OCI-LY7 (cell line): ENCODE measurements around the gene ZNF778. TPM values are rescaled to one million over a fixed set of nuclear protein-coding genes. Genes with fewer than 3 reads are reported as not detected.

ENCODE experiments used
- BruUV-seq: library from RNA; stranded (reverse); fragments of 400-500 nt; replicated peaks from 2 replicates; lab custom pipeline; 2021; lab: Mats Ljungman, UMichigan
- CTCF ChIA-PET: fragments of 300-600 bp; sonication (Branson Sonifier 250); formaldehyde crosslinking; loops from one replicate; lab custom pipeline; 2022; ENCODE audit warnings: antibody characterized with exemption; ENCODE audit not compliant: unreplicated experiment; lab: Charles Lee
- POLR2A ChIA-PET: fragments of 300-600 bp; sonication (Branson Sonifier 250); formaldehyde crosslinking; loops from one replicate; lab custom pipeline; 2022; ENCODE audit warnings: antibody characterized with exemption; lab: Charles Lee
- DNase-seq: peaks from one replicate; pipeline ENCODE4 v3.0.0-alpha.2; 2015; ENCODE audit warnings: low spot score
- H2AFZ ChIP-seq: fragments of 200-600 bp; sonication (generic), shearing (Covaris generic); 2 replicates; pipeline ENCODE4 v1.6.1; 2014; ENCODE audit warnings: mild to moderate bottlenecking, antibody characterized with exemption, low read length, moderate library complexity
- H3K27ac ChIP-seq: fragments of 200-600 bp; sonication (generic); 2 replicates; pipeline ENCODE4 v1.5.1; 2014; ENCODE audit warnings: mixed run types, low read depth, mild to moderate bottlenecking, moderate library complexity, low read length, inconsistent platforms; ENCODE audit not compliant: poor library complexity, severe bottlenecking
- H3K36me3 ChIP-seq: fragments of 200-600 bp; sonication (generic); 2 replicates; pipeline ENCODE4 v1.6.1; 2014; ENCODE audit warnings: mild to moderate bottlenecking, antibody characterized with exemption, low read length, moderate library complexity, mixed read lengths; ENCODE audit not compliant: insufficient read depth
- H3K4me1 ChIP-seq: fragments of 200-600 bp; sonication (generic); 2 replicates; pipeline ENCODE4 v1.5.1; 2014; ENCODE audit warnings: mild to moderate bottlenecking, low read length; ENCODE audit not compliant: insufficient read depth, poor library complexity, severe bottlenecking
- H3K4me2 ChIP-seq: fragments of 200-600 bp; sonication (generic); 2 replicates; pipeline ENCODE4 v1.6.1; 2014; ENCODE audit warnings: mild to moderate bottlenecking, low read length
- H3K4me3 ChIP-seq: fragments of 200-600 bp; sonication (generic); 2 replicates; pipeline ENCODE4 v1.5.1; 2014; ENCODE audit warnings: mild to moderate bottlenecking, low read depth, low read length; ENCODE audit not compliant: poor library complexity, severe bottlenecking
- H3K79me2 ChIP-seq: fragments of 200-600 bp; sonication (generic); 2 replicates; pipeline ENCODE4 v1.6.1; 2016; ENCODE audit warnings: low read depth, mild to moderate bottlenecking, low read length, moderate library complexity, mixed read lengths; ENCODE audit not compliant: insufficient read depth
- H3K9me2 ChIP-seq: fragments of 200-600 bp; sonication (generic); 2 replicates; pipeline ENCODE4 v1.6.1; 2016; ENCODE audit warnings: mild to moderate bottlenecking, low read length, mixed read lengths; ENCODE audit not compliant: insufficient read depth
- H3K9me3 ChIP-seq: fragments of 200-600 bp; sonication (generic); 2 replicates; pipeline ENCODE4 v1.6.1; 2014; ENCODE audit warnings: mild to moderate bottlenecking, mixed run types, low read length, mixed read lengths
- H4K20me1 ChIP-seq: fragments of 200-600 bp; sonication (generic); 2 replicates; pipeline ENCODE4 v1.6.1; 2014; ENCODE audit warnings: mild to moderate bottlenecking, antibody characterized with exemption, low read length, moderate library complexity, mixed read lengths; ENCODE audit not compliant: insufficient read depth
- CTCF ChIP-seq: fragments of 200-600 bp; sonication (generic); conservative IDR thresholded peaks from 2 replicates; pipeline ENCODE4 v1.5.1; 2014; ENCODE audit warnings: mild to moderate bottlenecking, antibody characterized with exemption, low read length, moderate library complexity, mixed read lengths
- EZH2phosphoT487 ChIP-seq: fragments of 200-600 bp; sonication (generic); IDR thresholded peaks from 2 replicates; pipeline ENCODE4 v1.6.1; 2018; ENCODE audit warnings: low read depth, borderline replicate concordance, mild to moderate bottlenecking, mixed run types, antibody characterized with exemption, low read length, moderate library complexity, mixed read lengths
- intact Hi-C: fragments of 100-400 bp; cut with micrococcal nuclease; formaldehyde crosslinking; loops from one replicate; pipeline ENCODE4 v1.10.0; 2022; ENCODE audit not compliant: unreplicated experiment
- total RNA-seq, 2 experiments: library from RNA; depleted of rRNA in 1 of 2; stranded (reverse); fragments of >200 nt in 1 of 2; shearing (Covaris generic) in 1 of 2; gene quantifications; 2 replicates each; pipeline ENCODE4 v1.2.3, GENCODE V29; 2014 to 2022

The ZNF778 gene
- total RNA-seq, 2 experiments from 2014 or later = 9.4 to 9.9 TPM

GRCh38 chr16:89268987-89269735 lies 51.7 kb downstream of the ZNF778 start:
- Histone ChIP-seq H3K9me2 (no peaks in the 10 kb centered on the region), H4K20me1 (no peaks in the 10 kb centered on the region), H3K9me3 (no peaks in the 10 kb centered on the region), H2AFZ (no peak overlapping the region), H3K36me3 (peaks cover 86% of the 10 kb centered on the region), H3K4me1 (no peaks in the 10 kb centered on the region), H3K27ac (no peak overlapping the region), H3K79me2 (no peaks in the 10 kb centered on the region), H3K4me2 (no peak overlapping the region), H3K4me3 (no peak overlapping the region)
- intact Hi-C loops = no loop called here
- no TSS peak for BruUV-seq
- POLR2A ChIA-PET = no interaction called here
- CTCF ChIA-PET = no interaction called here
- TF ChIP-seq CTCF = no peak
- TF ChIP-seq EZH2phosphoT487 = no peak
- no peak for DNase-seq

- H2AFZ ChIP-seq = no peak overlapping the region
- ChIA-PET CTCF (no interaction called here), POLR2A (no interaction called here)
- H3K9me2 ChIP-seq = no peaks in the 10 kb centered on the region
- peaks cover 90% of the 10 kb centered on the region for H3K36me3 ChIP-seq
- intact Hi-C loops = no loop called here
- BruUV-seq = no TSS peak
- no peak for DNase-seq
- no peaks in the 10 kb centered on the region for H3K4me1 ChIP-seq
- no peak overlapping the region for H3K4me2 ChIP-seq
- TF ChIP-seq EZH2phosphoT487 (no peak), CTCF (no peak)
- no peak overlapping the region for H3K27ac ChIP-seq
- no peaks in the 10 kb centered on the region for H4K20me1 ChIP-seq
- no peak overlapping the region for H3K4me3 ChIP-seq
- no peaks in the 10 kb centered on the region for H3K9me3 ChIP-seq
- no peaks in the 10 kb centered on the region for H3K79me2 ChIP-seq
These were observed 52.5 kb downstream of the ZNF778 start for GRCh38 chr16:89269805-89270665.
